Measurements from ENCODE around the gene ELK4.
A peak's percentile ranks its signal among the peaks of the same experiment; 100 is the strongest.

ELK4 gene

DNA sequence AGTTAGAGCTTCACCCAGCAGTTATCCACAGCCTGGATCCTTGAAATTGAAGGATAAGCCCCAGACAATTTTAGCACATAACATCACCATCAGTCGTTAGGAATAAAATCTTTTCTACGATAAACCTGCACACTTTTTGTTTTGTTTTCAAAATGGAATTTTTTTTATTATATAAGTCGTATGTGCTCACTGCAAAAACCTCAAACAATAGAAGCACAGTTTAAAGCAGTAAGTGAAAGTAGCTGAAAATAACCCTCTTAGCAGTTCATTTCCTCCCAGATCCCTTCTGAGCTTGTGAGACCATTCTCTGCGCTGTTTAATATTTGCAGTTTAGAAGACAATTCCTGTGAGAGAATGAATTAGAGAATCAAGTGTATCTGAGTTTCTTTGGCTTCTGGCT lies 38.3 kb downstream of the ELK4 start:
- no peak for DNase-seq

- DNase-seq = no peak
These were observed 39.3 kb downstream of the ELK4 start for GRCh38 chr1:205592443-205593003.

DNA sequence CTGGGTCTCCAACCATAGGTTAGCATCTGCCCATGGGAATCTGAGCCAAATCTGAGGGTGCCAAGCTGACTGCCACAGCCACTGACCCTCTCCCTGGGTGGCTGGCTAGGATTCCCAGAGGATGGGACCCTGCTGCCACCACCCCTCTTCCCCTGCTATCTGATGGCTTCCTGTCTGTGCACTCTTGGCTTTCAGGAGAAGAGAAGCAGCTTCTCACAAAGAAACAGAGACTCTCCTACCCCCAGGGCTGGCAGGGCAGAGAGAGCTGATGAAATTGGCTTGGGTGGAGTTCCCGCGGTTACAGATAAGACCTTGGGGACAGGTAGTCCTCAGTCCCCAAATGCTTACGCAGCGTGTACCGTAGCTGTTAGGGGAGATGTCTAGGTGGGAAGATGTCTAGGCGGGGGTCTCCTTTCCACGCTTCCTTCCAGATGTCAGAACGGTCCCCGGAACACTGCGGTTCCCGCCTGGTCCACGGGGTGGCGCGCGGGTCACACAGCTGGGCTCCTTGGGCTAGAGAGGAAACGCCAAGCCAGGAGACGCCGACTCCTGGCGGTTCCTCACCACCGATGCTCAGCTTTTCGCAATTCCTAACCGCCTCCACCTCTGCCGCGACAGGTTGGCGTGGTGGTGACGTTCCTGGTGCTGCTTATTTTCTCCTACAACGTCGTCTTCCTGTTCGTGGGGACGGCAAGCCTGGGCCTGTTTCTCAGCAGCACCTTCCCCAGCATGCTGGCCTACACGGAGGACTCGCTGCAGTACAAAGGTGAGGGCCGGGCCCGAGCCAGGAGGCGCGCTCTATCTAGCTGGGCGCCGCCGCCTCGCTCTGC lies 40.1 kb downstream of the ELK4 start:
- peak; percentile 83 for DNase-seq

DNA sequence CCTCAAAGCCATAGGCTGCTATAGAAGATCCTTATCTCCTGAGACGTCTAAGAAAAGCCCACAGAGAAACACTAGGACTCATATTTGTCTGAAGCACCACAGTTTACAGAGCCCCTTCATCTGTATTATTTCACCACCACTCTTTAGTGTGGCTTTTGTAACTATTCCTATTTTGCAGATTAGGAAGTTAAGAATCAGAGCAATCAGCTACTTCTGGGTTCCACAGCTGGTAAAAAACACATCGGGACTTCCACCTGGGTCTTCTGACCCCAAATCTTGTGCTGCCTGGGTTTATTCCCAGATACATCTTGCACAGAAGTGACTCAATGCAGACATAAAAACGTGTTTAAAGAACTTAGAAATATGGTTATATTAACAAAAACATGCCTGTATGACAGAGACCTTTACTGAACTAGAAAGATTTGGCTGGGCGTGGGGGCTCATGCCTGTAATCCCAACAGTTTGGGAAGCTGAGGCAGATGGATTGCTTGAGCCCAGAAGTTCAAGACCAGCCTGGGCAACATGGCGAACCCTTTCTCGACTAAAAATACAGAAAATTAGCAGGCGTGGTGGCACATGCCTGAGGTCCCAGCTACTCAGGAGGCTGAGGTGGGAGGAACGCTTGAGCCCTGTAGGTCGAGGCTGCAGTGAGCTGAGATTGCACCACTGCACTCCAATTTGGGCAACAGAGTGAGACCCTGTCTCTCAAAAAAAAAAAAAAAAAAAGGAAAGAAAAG lies 40.9 kb downstream of the ELK4 start:
- DNase-seq = no peak

DNA sequence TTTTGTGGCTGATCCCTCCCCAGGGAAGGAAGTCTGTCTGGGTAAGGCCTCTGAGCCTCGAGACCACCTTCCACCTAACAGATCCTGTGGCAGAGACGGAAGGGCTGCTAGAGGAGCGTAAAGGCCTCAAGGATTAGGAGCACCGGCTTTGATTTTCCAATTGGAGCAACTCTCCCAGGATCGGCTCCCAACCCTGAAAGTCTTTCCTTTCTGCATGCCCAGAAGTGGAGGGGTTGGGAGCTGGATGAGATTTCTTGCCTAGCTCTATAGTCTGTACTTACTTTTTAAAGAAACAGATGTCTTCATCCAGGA lies 41.4 kb downstream of the ELK4 start:
- DNase-seq = no peak

- DNase-seq = no peak
These were observed 42.0 kb downstream of the ELK4 start for GRCh38 chr1:205589618-205590456.

DNA sequence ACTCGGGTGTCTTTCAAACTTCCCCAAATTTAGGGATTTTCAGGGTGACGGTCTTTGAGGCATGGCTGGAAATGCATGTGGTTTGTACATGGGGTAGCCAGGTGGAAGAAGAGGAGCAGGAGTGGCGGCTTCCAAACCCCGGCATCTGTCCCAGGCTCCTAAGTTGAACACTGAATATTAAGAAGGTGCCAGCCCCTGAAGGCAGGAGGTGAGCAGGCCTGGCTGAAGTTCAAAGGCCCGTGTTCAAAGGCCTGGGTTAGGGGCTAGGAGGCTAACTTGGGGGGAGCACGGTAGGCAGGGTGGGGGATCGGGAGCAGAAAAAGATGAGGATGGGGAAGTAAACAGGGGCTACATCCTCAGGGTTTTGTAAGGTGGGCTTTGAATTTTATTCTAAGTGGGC lies 42.8 kb downstream of the ELK4 start:
- no peak for DNase-seq

DNA sequence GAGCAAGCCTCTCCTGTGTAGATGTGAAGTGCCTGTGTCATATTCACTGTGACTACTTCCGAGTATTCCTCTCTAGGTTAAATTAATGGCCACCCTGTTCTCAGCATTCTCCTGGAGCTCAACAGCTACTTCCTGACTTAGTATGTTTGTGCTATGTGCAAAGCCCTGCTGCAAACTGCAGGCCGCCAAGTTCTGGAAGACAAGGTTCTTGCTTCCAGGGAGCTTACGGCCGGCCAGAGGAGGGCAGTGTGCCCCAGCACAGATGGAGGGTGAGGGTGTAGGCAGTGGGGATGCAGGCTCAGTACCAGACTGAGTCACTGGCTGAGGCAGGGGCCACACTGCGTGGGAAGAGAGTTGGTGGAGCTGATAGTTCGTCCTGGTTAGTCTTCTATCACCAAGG lies 43.2 kb downstream of the ELK4 start:
- DNase-seq = no peak

DNA sequence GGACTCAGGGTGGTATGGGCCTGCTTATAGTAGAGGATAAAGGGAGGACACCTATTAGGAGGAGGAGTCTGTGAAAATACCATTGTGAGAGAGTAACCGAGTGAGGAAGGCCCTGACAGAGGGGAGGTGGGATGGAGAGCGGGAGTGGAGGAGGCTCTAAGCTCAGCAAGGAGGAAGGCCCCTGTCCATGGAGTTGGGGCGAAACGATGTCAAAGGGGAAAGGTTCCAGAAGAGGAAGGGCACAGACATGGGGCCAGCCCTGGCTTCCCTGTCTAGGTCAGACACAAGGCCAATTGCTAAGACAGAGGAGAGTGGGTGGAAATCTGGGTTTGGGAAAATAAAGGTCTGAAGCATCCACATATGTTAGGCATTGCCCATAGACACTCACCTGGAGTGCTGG lies 44.2 kb downstream of the ELK4 start:
- DNase-seq = no peak

DNA sequence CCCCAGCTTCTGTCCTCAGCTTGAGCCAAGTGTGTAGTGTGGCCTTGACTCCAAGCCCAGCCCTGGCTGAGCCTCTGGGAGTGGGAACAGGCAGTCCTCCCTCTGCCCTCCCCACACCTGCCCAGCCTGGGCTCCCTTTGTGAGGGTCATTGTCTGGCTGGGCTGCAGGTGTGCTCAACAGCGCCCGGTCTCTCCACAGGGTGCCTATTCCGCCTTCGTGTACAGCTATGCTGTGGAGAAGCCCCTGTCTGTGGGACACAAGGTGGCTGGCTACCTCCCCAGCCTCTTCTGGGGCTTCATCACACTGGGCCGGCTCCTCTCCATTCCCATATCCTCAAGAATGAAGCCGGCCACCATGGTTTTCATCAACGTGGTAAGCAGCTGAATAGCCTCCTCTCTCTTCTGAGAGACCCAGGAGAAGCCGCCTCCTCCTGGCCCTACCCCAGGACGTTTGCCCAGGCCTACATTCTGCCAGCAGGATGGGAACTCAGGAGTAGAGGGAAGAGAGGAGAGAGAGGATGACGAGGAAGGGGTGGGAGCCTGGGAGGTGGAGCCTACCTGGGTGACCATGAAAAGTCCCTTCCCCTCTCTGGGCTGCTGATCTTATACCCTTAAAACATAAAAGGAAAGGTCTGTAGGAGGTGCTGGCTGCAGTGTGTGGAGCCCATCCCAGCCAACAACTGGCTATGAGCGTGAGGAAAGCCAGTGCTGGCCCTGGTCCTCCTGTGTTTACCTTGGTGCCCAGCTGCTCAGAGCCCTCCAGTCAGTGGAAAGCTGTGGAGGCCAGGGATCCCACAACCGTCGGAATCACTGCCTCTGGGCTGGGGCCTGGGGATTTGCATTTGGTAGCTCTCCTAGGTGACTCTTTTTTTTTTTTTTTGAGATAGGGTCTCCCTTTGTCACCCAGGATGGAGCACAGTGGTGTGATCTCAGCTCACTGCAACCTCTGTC lies 45.7 kb downstream of the ELK4 start:
- DNase-seq = no peak

DNA sequence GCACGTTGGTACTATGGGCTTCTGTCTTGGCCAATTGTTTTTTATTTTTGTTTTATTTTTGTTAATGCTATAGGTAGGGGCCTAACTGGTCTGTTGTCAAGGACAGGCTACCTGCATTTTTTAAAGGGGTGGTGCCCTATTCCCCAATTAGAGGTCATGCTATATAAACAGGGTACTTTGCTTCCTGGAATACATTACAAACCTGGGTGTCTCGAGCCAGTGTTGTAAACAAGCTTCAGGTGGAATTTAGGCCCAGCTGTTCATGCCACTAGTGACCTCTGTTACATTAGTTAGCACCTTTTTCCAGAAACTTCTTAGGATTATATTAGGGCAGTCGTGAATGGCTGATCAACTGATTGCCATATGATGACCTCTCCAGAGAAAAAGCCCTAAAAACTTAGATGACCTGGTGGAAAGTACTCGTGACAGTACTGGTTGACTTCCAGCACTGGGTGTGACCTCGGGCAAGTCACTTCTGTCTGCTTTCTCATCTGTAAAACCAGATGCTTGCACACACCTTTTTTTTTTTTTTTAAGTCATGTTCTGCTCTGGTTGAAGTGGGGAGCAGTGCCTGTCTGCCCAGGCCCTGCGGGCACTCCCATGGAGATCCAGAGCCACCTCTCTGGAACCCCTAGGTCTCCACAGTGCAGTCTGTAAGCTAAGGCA lies 46.5 kb downstream of the ELK4 start:
- no peak for DNase-seq

DNA sequence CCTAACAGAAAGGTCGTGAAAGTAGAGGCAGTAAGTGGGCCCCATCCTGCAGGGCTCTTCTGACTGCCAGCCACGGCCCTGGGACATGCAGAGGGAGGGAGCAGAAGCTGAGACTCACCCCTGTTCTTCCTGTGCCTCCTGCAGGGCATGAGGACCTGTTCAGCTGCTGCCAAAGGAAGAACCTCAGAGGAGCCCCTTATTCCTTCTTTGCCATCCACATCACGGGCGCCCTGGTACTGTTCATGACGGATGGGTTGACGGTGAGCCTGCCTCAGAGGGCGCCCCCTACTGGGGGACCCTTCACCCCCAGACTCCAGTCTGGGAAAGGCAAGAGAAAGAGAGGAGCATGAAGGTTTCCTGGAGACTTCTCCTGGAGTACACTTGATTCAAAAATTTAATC lies 47.1 kb downstream of the ELK4 start:
- DNase-seq = no peak

- DNase-seq = no peak
These were observed 48.2 kb downstream of the ELK4 start for GRCh38 chr1:205583461-205584130.

DNA sequence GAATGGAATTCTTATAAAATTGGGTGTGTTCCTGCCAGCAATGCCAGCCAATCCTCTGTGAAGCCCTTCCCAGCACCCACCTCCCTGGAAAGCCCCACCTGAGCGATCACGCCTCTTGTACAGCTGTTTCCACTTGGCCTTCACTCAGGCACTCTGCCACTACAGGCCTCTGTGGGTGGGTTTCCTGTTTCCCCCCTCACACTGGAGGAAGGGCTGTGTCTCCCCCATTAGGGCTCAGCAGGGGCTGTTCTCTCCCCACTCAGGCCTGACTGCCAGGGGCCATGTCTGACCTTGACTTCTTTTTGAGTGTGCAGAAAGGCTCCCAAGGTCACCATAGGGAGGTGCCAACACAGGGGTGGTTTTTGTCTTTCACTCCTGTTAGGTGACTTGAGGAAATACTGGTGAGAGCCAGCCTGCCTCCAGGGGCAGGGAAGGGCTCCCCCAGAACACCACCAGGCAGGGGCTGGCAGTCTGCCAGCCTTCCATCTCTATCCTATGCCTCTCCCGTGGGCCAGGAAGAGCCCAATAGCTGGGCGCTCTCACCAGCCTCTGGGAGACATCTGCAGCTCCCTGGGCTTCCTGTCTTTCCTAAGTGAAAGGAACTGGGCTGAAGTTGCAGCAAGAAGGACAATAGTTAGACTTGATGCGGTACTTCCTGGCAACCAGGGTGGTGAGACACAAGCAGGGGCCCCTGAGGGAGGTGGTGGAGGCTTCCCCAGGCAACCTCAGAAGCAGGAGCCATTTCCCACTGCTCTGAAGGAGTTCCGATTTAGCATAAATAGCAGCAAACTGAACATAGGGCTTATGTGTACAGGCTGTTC lies 49.1 kb downstream of the ELK4 start:
- no peak for DNase-seq

GRCh38 chr1:205582046-205582445 lies 49.8 kb downstream of the ELK4 start:
- DNase-seq = no peak

- DNase-seq = no peak
These were observed 50.4 kb downstream of the ELK4 start for GRCh38 chr1:205581321-205581980.

GRCh38 chr1:205580923-205581180 lies 51.0 kb downstream of the ELK4 start:
- DNase-seq = no peak

DNA sequence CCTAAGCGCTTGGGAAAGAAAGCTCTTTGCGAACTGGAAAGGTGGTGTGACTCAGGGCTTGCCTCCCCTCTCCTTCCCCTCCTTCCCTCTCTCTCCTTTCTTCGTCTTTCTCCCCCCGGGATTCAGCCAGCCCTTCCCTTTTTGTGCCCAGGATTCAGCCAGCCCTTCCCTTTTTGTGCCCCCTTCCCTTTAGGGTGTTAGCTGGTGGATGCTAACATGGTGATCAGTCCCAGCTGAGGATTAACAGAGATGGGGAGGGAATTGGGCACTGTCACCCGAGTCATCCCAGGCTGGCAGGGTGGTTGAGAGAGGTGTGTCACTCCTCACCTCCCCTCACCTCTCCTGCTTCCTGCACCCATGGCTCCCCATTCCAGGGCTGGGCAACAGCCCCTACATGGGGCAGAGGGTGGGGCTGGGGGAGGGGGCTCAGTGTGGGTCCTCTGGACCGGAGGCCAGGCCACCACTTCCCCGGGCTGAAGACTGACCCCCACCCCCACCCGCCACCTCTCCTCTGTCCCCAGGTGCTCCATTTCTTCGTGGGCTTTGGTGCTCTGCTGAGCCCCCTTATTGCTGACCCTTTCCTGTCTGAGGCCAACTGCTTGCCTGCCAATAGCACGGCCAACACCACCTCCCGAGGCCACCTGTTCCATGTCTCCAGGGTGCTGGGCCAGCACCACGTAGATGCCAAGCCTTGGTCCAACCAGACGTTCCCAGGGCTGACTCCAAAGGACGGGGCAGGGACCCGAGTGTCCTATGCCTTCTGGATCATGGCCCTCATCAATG lies 51.5 kb downstream of the ELK4 start:
- DNase-seq = no peak

- no peak for DNase-seq
These were observed 52.1 kb downstream of the ELK4 start for GRCh38 chr1:205579711-205580110.
